ENCODE results near the gene KAZN.

Gene KAZN

DNA sequence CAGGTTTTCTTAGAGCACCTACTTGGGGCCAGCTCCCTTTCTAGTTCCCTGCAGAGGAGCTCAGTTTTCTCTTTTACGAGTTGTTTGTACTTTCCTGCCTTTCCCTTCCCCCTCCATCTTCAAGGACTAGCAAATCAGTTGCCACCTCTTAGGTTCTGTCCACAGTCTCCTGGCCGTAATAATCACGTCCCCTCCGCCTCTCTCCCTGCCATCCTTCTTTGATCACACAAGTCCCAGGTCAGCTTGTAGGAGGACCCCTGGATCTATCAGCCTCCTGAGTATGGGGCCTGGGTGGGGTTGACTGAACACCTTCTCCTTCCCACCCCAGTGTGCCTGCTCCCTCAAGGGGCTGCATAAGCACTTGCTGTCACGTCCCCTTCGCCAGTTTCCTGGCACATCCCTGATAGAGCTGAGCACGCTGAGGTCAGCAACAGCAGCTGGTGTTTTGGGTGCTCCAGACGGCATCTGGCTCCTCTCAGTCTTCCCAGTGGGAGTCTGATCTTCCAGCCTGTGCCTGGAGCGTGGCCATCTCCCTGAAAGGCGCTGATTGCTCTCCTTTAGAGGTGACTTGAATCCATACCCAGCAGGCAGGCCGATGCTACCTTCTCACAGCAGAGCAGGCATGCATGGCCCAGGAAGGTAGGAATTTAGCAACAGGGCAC, 338.9 kb downstream of the KAZN start:
- Histone ChIP-seq H3K9ac (ENCODE audit: low read length) (no peak overlapping the region), H2BK5ac (ENCODE audit: low read depth, low read length, poor library complexity) (no peak overlapping the region), H3K27ac (ENCODE audit: low read depth, low read length) (no peak overlapping the region), H3K18ac (ENCODE audit: low read length) (no peak overlapping the region), H3K23ac (ENCODE audit: low read length) (no peak overlapping the region), H4K8ac (ENCODE audit: low read depth, low read length) (no peak overlapping the region), H3K36me3 (ENCODE audit: control insufficient read depth in 1 of 2, insufficient read depth in 2 of 2, low read length in 2 of 2) (peaks cover 8 to 21% of the 10 kb centered on the region in 2 experiments), H3K4ac (ENCODE audit: low read depth, low read length) (no peak overlapping the region), H3K4me3 (ENCODE audit: low read depth, low read length) (no peak overlapping the region), H3K9me3 (ENCODE audit: insufficient read depth, low read depth, low read length) (peaks cover 3% of the 10 kb centered on the region), H3K4me2 (ENCODE audit: low read length) (no peak overlapping the region), H4K12ac (ENCODE audit: low read depth, low read length) (no peak overlapping the region), H2BK12ac (ENCODE audit: low read length) (no peak overlapping the region), H3K27me3 (ENCODE audit: insufficient read depth, low read length) (no peaks in the 10 kb centered on the region), H4K91ac (ENCODE audit: low read depth, low read length) (no peak overlapping the region), H3K14ac (ENCODE audit: low read length) (no peak overlapping the region), H3K4me1 (ENCODE audit: control insufficient read depth in 1 of 2, insufficient read depth in 2 of 2, low read length in 2 of 2) (peaks cover 17 to 23% of the 10 kb centered on the region in 2 experiments), H3K79me2 (ENCODE audit: control insufficient read depth, insufficient read depth, low read length, poor library complexity) (peaks cover 2% of the 10 kb centered on the region), H2AK5ac (ENCODE audit: low read length) (no peak overlapping the region), H2AFZ (ENCODE audit: insufficient read depth, low read length, poor library complexity) (no peak overlapping the region), H3K79me1 (ENCODE audit: low read length) (peaks cover 10% of the 10 kb centered on the region), H2BK120ac (ENCODE audit: insufficient read depth, low read length, poor library complexity) (no peak overlapping the region)
- WGBS (ENCODE audit: extremely low coverage, insufficient coverage, insufficient read length) = no CpG with 5 or more reads among the region's 11 CpGs
- DNase-seq = no peak

DNA sequence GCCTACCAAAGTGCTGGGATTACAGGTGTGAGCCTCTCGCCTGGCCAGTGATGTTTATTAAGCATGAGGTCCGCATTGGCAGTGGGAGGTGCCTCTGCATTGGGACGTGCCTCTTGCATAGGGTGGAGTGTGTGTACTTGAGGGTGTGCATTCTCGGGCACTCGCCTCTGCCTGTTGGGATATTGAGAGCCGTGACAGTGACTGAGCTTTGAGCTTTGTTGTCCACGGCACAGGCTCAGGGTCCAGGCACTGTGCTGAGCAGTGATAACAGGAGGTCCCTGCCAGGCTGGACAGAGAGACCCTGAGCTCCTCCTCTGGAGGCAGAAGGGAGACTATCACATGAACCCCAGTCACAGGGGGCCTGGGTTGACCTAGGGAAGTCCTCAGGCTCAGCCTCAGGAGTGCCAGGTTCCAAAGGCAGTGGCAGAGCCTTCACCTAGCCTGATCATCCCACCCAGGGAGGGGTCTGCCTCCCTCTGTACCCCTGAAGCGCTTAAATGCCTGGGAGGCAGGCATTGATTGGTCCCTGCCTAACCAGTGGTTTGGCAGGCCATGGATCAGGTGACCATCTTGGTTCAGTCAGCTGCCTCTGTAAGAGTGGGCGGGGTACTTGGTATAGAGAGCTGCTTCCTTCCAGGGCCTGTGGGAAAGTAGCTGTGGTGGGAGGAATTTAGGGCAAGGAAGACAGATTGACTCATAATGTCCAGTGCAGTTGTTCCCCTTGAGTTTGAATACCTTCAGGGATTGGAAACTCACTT, 341.2 kb downstream of the KAZN start:
- DNase-seq = no peak

DNA sequence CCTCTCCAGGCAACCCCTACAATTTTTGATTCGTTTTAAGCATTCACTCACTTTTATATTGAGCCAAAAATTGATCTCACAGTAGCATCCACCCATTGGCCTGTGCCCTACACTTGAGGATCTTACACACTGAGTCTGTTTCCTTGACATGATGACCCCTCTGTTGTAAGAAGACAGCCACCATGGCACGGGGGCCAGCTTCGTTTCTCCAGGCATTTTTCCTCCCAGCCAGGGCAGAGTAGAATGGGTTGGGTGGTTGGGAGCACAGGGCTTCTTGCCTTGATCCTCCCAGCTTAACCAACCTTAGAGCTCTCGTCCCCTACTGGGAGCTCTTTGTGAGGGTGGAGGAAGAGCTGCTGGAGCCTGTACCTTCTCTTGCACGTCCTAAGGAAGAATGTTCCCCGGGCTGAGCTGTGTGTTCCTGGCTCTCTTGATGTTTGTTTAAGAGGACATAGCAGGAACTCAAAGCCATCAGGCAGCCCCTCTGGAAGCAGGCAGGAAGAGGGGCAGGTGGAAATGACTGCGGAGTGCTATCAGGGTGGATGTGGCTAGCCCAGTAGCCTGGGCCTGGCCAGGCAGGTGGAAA, 341.9 kb downstream of the KAZN start:
- no peak overlapping the region for H3K9ac ChIP-seq (ENCODE audit: low read length)
- peak overlapping the region; percentile 33 for H2BK12ac ChIP-seq (ENCODE audit: low read length)

More for the DNA sequence above, 341.2 kb downstream of the KAZN start:
- no peak overlapping the region for H3K4me3 ChIP-seq (ENCODE audit: low read depth, low read length)
- no peak overlapping the region for H2BK120ac ChIP-seq (ENCODE audit: insufficient read depth, low read length, poor library complexity)
- H3K18ac ChIP-seq (ENCODE audit: low read length) = peak overlapping the region; percentile 16
- no CpG with 5 or more reads among the region's 9 CpGs for WGBS (ENCODE audit: extremely low coverage, insufficient coverage, insufficient read length)
- H3K14ac ChIP-seq (ENCODE audit: low read length) = peak overlapping the region; percentile 33
- peaks cover 8 to 17% of the 10 kb centered on the region in 2 experiments for H3K36me3 ChIP-seq (ENCODE audit: control insufficient read depth in 1 of 2, insufficient read depth in 2 of 2, low read length in 2 of 2)
- H3K27me3 ChIP-seq (ENCODE audit: insufficient read depth, low read length) = no peaks in the 10 kb centered on the region
- H2BK5ac ChIP-seq (ENCODE audit: low read depth, low read length, poor library complexity) = no peak overlapping the region
- peaks cover 31 to 36% of the 10 kb centered on the region in 2 experiments for H3K4me1 ChIP-seq (ENCODE audit: control insufficient read depth in 1 of 2, insufficient read depth in 2 of 2, low read length in 2 of 2)
- peaks cover 3% of the 10 kb centered on the region for H3K9me3 ChIP-seq (ENCODE audit: insufficient read depth, low read depth, low read length)
- peak overlapping the region; percentile 4 for H2AK5ac ChIP-seq (ENCODE audit: low read length)
- H4K8ac ChIP-seq (ENCODE audit: low read depth, low read length) = peak overlapping the region; percentile 47
- peak overlapping the region; percentile 25 for H3K4ac ChIP-seq (ENCODE audit: low read depth, low read length)
- peak overlapping the region; percentile 61 for H2BK12ac ChIP-seq (ENCODE audit: low read length)
- H3K23ac ChIP-seq (ENCODE audit: low read length) = no peak overlapping the region
- H3K4me2 ChIP-seq (ENCODE audit: low read length) = no peak overlapping the region
- peaks cover 7% of the 10 kb centered on the region for H3K79me2 ChIP-seq (ENCODE audit: control insufficient read depth, insufficient read depth, low read length, poor library complexity)
- H4K12ac ChIP-seq (ENCODE audit: low read depth, low read length) = no peak overlapping the region
- peak overlapping the region; percentile 5 for H4K91ac ChIP-seq (ENCODE audit: low read depth, low read length)
- H3K27ac ChIP-seq (ENCODE audit: low read depth, low read length) = no peak overlapping the region
- peak overlapping the region; percentile 53 for H2AFZ ChIP-seq (ENCODE audit: insufficient read depth, low read length, poor library complexity)
- no peak overlapping the region for H3K9ac ChIP-seq (ENCODE audit: low read length)
- H3K79me1 ChIP-seq (ENCODE audit: low read length) = peaks cover 25% of the 10 kb centered on the region

DNA sequence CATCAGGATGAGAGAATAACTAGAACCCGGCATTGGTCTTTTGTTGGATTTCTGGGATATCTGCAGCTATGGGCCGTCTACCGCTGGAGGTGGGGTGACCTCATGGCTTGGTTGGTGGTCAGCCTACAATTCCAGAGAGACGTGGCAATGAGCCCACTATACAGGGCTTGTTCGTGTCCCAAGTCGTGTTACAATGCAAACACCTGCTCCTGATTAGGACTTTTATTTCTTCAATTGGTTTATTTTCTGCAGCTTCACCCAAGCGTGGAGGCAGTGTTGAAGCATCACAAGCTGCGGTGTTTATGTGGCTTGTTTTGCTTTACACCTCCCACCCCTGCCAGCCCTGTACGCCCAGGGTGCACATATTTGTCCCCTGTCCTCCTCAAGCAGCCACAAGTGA, 343.4 kb downstream of the KAZN start:
- H4K12ac ChIP-seq (ENCODE audit: low read depth, low read length) = no peak overlapping the region
- H4K91ac ChIP-seq (ENCODE audit: low read depth, low read length) = peak overlapping the region; percentile 59
- peaks cover 47 to 52% of the 10 kb centered on the region in 2 experiments for H3K4me1 ChIP-seq (ENCODE audit: control insufficient read depth in 1 of 2, insufficient read depth in 2 of 2, low read length in 2 of 2)
- no peak overlapping the region for H2BK5ac ChIP-seq (ENCODE audit: low read depth, low read length, poor library complexity)
- peak overlapping the region; percentile 32 for H3K14ac ChIP-seq (ENCODE audit: low read length)
- H3K27ac ChIP-seq (ENCODE audit: low read depth, low read length) = peak overlapping the region; percentile 89
- peak overlapping the region; percentile 50 for H3K18ac ChIP-seq (ENCODE audit: low read length)
- H3K9me3 ChIP-seq (ENCODE audit: insufficient read depth, low read depth, low read length) = peaks cover 3% of the 10 kb centered on the region
- no peak overlapping the region for H3K4ac ChIP-seq (ENCODE audit: low read depth, low read length)
- H2BK12ac ChIP-seq (ENCODE audit: low read length) = peak overlapping the region; percentile 82
- WGBS (ENCODE audit: extremely low coverage, insufficient coverage, insufficient read length) = no CpG with 5 or more reads among the region's 9 CpGs
- H3K79me1 ChIP-seq (ENCODE audit: low read length) = peaks cover 37% of the 10 kb centered on the region
- H3K9ac ChIP-seq (ENCODE audit: low read length) = no peak overlapping the region
- peak overlapping the region; percentile 4 for H2BK120ac ChIP-seq (ENCODE audit: insufficient read depth, low read length, poor library complexity)
- H3K36me3 ChIP-seq (ENCODE audit: control insufficient read depth in 1 of 2, insufficient read depth in 2 of 2, low read length in 2 of 2) = peaks cover 0 to 5% of the 10 kb centered on the region in 2 experiments
- H3K79me2 ChIP-seq (ENCODE audit: control insufficient read depth, insufficient read depth, low read length, poor library complexity) = peaks cover 13% of the 10 kb centered on the region
- DNase-seq = no peak
- H3K27me3 ChIP-seq (ENCODE audit: insufficient read depth, low read length) = no peaks in the 10 kb centered on the region
- H2AFZ ChIP-seq (ENCODE audit: insufficient read depth, low read length, poor library complexity) = no peak overlapping the region
- no peak overlapping the region for H3K4me2 ChIP-seq (ENCODE audit: low read length)
- H3K23ac ChIP-seq (ENCODE audit: low read length) = no peak overlapping the region
- H3K4me3 ChIP-seq (ENCODE audit: low read depth, low read length) = no peak overlapping the region
- H4K8ac ChIP-seq (ENCODE audit: low read depth, low read length) = no peak overlapping the region
- H2AK5ac ChIP-seq (ENCODE audit: low read length) = peak overlapping the region; percentile 30

More for the DNA sequence above, 341.9 kb downstream of the KAZN start:
- Histone ChIP-seq H3K79me2 (ENCODE audit: control insufficient read depth, insufficient read depth, low read length, poor library complexity) (peaks cover 9% of the 10 kb centered on the region), H4K91ac (ENCODE audit: low read depth, low read length) (peak overlapping the region; percentile 2), H2BK120ac (ENCODE audit: insufficient read depth, low read length, poor library complexity) (peak overlapping the region; percentile 29), H3K27ac (ENCODE audit: low read depth, low read length) (no peak overlapping the region), H3K4me1 (ENCODE audit: control insufficient read depth in 1 of 2, insufficient read depth in 2 of 2, low read length in 2 of 2) (peaks cover 37 to 41% of the 10 kb centered on the region in 2 experiments), H2AK5ac (ENCODE audit: low read length) (peak overlapping the region; percentile 27), H3K4me2 (ENCODE audit: low read length) (no peak overlapping the region), H3K27me3 (ENCODE audit: insufficient read depth, low read length) (no peaks in the 10 kb centered on the region), H3K14ac (ENCODE audit: low read length) (peak overlapping the region; percentile 68), H3K23ac (ENCODE audit: low read length) (no peak overlapping the region), H4K12ac (ENCODE audit: low read depth, low read length) (no peak overlapping the region), H3K36me3 (ENCODE audit: control insufficient read depth in 1 of 2, insufficient read depth in 2 of 2, low read length in 2 of 2) (peaks cover 8 to 15% of the 10 kb centered on the region in 2 experiments), H3K4me3 (ENCODE audit: low read depth, low read length) (no peak overlapping the region), H3K9me3 (ENCODE audit: insufficient read depth, low read depth, low read length) (peaks cover 3% of the 10 kb centered on the region), H3K4ac (ENCODE audit: low read depth, low read length) (no peak overlapping the region), H3K18ac (ENCODE audit: low read length) (peak overlapping the region; percentile 60), H2AFZ (ENCODE audit: insufficient read depth, low read length, poor library complexity) (no peak overlapping the region), H3K79me1 (ENCODE audit: low read length) (peaks cover 30% of the 10 kb centered on the region), H4K8ac (ENCODE audit: low read depth, low read length) (no peak overlapping the region), H2BK5ac (ENCODE audit: low read depth, low read length, poor library complexity) (no peak overlapping the region)
- no CpG with 5 or more reads among the region's 7 CpGs for WGBS (ENCODE audit: extremely low coverage, insufficient coverage, insufficient read length)
- no peak for DNase-seq
